BLaER1 (cell line): ENCODE results near the gene TRIM75.
"Not testable (repeated sequence)": the region's sequence is repeated elsewhere in the genome, so short reads cannot be mapped to it uniquely, and the experiment has no call there.

Experiments
- H3K27ac ChIP-seq: shearing (Covaris generic); formaldehyde crosslinking; 2 replicates; pipeline ENCODE4 v1.8.1; 2022
- H3K27me3 ChIP-seq: shearing (Covaris generic); formaldehyde crosslinking; 2 replicates; pipeline ENCODE4 v1.8.1; 2022
- H3K36me3 ChIP-seq: shearing (Covaris generic); formaldehyde crosslinking; 2 replicates; pipeline ENCODE4 v1.8.1; 2022
- H3K4me1 ChIP-seq: shearing (Covaris generic); formaldehyde crosslinking; 2 replicates; pipeline ENCODE4 v1.8.1; 2022
- H3K4me2 ChIP-seq: shearing (Covaris generic); formaldehyde crosslinking; 2 replicates; pipeline ENCODE4 v1.8.1; 2022
- H3K4me3 ChIP-seq: shearing (Covaris generic); formaldehyde crosslinking; 2 replicates; pipeline ENCODE4 v1.8.1; 2022
- H3K9ac ChIP-seq: shearing (Covaris generic); formaldehyde crosslinking; 2 replicates; pipeline ENCODE4 v1.8.1; 2022
- H3K9me3 ChIP-seq: shearing (Covaris generic); formaldehyde crosslinking; 2 replicates; pipeline ENCODE4 v1.8.1; 2022
- H4K20me1 ChIP-seq: shearing (Covaris generic); formaldehyde crosslinking; 2 replicates; pipeline ENCODE4 v1.8.1; 2022
- Cebpa-rat ChIP-seq: shearing (Covaris generic); IDR thresholded peaks from 2 replicates; pipeline ENCODE4 v1.8.1; 2022

The TRIM75 gene

GRCh38 chr4:165027762-165028402, 25.8 kb upstream of the TRIM75 start:
- no peak overlapping the region for H3K4me3 ChIP-seq
- H3K36me3 ChIP-seq = no peaks in the 10 kb centered on the region

DNA sequence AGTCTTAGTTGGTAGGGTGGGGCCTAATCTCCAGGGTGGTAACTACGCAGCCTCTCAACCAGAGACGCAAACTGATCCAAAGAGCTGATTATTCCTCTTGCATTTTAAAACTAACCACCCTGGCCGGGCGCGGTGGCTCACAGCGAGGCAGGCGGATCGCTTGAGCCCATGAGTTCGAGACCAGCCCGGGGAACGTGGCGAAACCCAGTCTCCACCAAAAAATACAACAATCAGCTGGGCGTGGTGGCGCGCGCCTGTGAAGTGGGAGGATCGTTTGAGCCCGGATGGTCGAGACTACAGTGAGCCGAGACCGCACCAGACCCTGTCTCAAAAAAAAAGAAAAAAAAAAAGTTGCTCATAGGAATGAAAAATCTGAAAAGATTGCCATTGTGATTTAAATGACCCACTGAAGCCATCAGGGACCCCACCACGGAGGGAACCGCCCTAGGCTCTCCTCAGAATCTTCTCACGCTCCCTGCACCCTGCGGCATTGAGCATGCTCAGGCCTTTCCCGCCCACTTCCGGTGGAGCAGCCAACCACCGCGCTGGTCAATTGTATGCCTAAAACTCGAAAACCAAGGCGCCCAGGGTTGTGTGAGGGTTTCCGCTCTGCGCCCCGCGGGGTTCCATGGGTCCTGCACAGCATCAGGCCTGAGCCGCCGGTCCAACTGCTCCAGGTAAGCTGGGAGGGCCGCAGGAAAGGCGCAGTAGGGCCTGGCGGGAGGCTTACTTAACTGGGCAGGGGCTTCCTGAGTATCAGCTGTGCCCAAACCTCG, 22.0 kb upstream of the TRIM75 start, which contains the start of gene TRIM60:
TSS of gene TRIM60 (plus strand) at position 564 of the 776 bp plus-strand sequence. CDS start 8,074 bp downstream, outside the sequence.
- no peaks in the 10 kb centered on the region for H3K27me3 ChIP-seq
- H4K20me1 ChIP-seq = no peaks in the 10 kb centered on the region
- no peaks in the 10 kb centered on the region for H3K36me3 ChIP-seq
- TF ChIP-seq Cebpa-rat = no peak
- H3K9ac ChIP-seq = no peak within 1 kb of the TSS
- no peak within 1 kb of the TSS for H3K27ac ChIP-seq
- H3K4me2 ChIP-seq = no peak within 1 kb of the TSS
- no peak within 1 kb of the TSS for H3K4me3 ChIP-seq
- peaks cover 19% of the 10 kb centered on the region for H3K9me3 ChIP-seq
- H3K4me1 ChIP-seq = no peaks in the 10 kb centered on the region

More at GRCh38 chr4:165027762-165028402, 25.8 kb upstream of the TRIM75 start:
- no peaks in the 10 kb centered on the region for H3K27me3 ChIP-seq
- no peak overlapping the region for H3K9ac ChIP-seq
- H4K20me1 ChIP-seq = no peaks in the 10 kb centered on the region
- no peak overlapping the region for H3K4me2 ChIP-seq
- no peaks in the 10 kb centered on the region for H3K4me1 ChIP-seq
- H3K27ac ChIP-seq = no peak overlapping the region
- H3K9me3 ChIP-seq = peaks cover 19% of the 10 kb centered on the region
- no peak for TF ChIP-seq Cebpa-rat

GRCh38 chr4:165048170-165048569, 5.5 kb upstream of the TRIM75 start:
- no peak for TF ChIP-seq Cebpa-rat
- H3K4me3 ChIP-seq = no peak overlapping the region
- no peaks in the 10 kb centered on the region for H4K20me1 ChIP-seq
- no peaks in the 10 kb centered on the region for H3K36me3 ChIP-seq
- no peaks in the 10 kb centered on the region for H3K9me3 ChIP-seq
- no peak overlapping the region for H3K27ac ChIP-seq
- H3K4me1 ChIP-seq = no peaks in the 10 kb centered on the region
- H3K9ac ChIP-seq = no peak overlapping the region
- no peak overlapping the region for H3K4me2 ChIP-seq
- no peaks in the 10 kb centered on the region for H3K27me3 ChIP-seq

GRCh38 chr4:165052627-165053026, 1.0 kb upstream of the TRIM75 start:
- Histone ChIP-seq H3K4me1 (no peaks in the 10 kb centered on the region), H3K4me3 (no peak overlapping the region), H3K4me2 (no peak overlapping the region), H3K36me3 (no peaks in the 10 kb centered on the region), H3K9ac (no peak overlapping the region), H3K27ac (no peak overlapping the region), H4K20me1 (no peaks in the 10 kb centered on the region), H3K9me3 (no peaks in the 10 kb centered on the region), H3K27me3 (no peaks in the 10 kb centered on the region)
- no peak for TF ChIP-seq Cebpa-rat

- H4K20me1 ChIP-seq = no peaks in the 10 kb centered on the region
- H3K9ac ChIP-seq = no peak overlapping the region
- no peaks in the 10 kb centered on the region for H3K9me3 ChIP-seq
- TF ChIP-seq Cebpa-rat = no peak
- no peak overlapping the region for H3K4me3 ChIP-seq
- no peaks in the 10 kb centered on the region for H3K27me3 ChIP-seq
- no peak overlapping the region for H3K4me2 ChIP-seq
- no peaks in the 10 kb centered on the region for H3K4me1 ChIP-seq
- H3K36me3 ChIP-seq = no peaks in the 10 kb centered on the region
- no peak overlapping the region for H3K27ac ChIP-seq
These were observed 1.9 kb downstream of the TRIM75 start for GRCh38 chr4:165055601-165056000.

DNA sequence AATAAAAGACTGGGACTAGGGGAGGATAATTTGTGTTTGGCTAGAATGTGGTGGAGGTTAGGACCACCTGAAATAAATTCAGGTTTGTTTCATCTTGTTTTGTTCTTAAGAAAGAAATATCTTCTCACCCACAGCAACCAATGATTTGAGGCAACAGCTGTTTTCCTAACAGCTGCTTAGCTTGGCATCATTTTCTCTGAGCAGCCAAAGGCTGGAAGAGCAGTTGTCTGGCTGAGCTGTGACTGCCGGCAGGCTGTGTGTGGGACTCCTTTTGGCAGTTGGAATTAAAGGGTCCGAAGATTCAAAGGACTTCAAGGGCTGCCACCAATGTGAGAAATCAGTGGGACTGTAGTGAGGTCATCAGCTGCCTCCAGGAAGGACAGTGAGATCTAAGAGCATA, 5.0 kb downstream of the TRIM75 start:
- Histone ChIP-seq H4K20me1 (no peaks in the 10 kb centered on the region), H3K9me3 (no peaks in the 10 kb centered on the region), H3K27me3 (no peaks in the 10 kb centered on the region), H3K4me3 (no peak overlapping the region), H3K27ac (no peak overlapping the region), H3K4me1 (no peaks in the 10 kb centered on the region), H3K4me2 (no peak overlapping the region), H3K9ac (no peak overlapping the region), H3K36me3 (no peaks in the 10 kb centered on the region)
- no peak for TF ChIP-seq Cebpa-rat

GRCh38 chr4:165059386-165059785, 5.7 kb downstream of the TRIM75 start:
- no peaks in the 10 kb centered on the region for H3K4me1 ChIP-seq
- no peaks in the 10 kb centered on the region for H3K27me3 ChIP-seq
- TF ChIP-seq Cebpa-rat = no peak

DNA sequence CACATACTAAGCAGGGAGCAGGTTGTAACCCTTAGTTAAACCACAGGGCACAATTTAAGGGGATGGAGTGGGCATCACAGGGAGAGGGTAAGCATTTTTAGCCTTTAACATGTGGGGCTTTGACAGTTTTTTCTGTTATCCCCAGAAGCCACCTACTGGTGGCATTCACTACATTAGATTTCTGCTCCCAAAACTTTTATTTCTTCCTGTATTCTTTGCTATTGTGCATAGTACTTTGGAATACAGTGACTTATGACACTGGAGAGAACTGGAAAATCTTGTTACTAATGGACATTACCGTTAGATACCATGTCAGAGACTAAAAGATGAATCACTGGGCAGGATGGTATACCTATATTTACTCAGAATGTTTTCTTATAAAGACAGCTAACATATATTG, 7.3 kb downstream of the TRIM75 start:
- no peak overlapping the region for H3K27ac ChIP-seq
- H3K4me1 ChIP-seq = no peaks in the 10 kb centered on the region
- TF ChIP-seq Cebpa-rat = no peak
- no peak overlapping the region for H3K9ac ChIP-seq
- H4K20me1 ChIP-seq = no peaks in the 10 kb centered on the region
- H3K4me3 ChIP-seq = no peak overlapping the region
- H3K27me3 ChIP-seq = no peaks in the 10 kb centered on the region
- no peak overlapping the region for H3K4me2 ChIP-seq
- no peaks in the 10 kb centered on the region for H3K36me3 ChIP-seq
- H3K9me3 ChIP-seq = no peaks in the 10 kb centered on the region

More at GRCh38 chr4:165059386-165059785, 5.7 kb downstream of the TRIM75 start:
- Histone ChIP-seq H3K9me3 (no peaks in the 10 kb centered on the region), H3K36me3 (no peaks in the 10 kb centered on the region), H3K4me2 (no peak overlapping the region), H3K4me3 (no peak overlapping the region), H4K20me1 (no peaks in the 10 kb centered on the region), H3K9ac (no peak overlapping the region), H3K27ac (no peak overlapping the region)

DNA sequence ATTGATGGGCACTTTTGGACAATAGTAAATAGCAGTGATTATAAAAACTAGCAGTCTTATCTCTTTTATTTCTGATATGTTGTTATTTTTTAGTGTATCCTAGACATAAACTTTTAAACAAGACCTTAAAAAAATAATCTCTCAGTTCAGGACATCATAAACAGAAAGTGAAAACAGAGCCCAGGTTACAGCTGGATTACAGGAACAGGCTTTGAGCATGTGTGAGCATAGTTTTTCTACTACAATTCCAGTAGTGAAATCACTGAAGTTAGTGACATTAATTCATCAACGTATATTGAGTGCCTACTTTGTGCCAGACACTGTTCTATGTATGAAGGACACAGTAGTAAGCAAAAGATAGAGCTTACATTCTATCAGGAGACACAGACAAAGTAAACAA, 16.9 kb downstream of the TRIM75 start:
- Histone ChIP-seq H3K9me3 (no peaks in the 10 kb centered on the region), H3K4me1 (no peaks in the 10 kb centered on the region), H3K36me3 (peaks cover 6% of the 10 kb centered on the region; the same call in 1 of the 2 replicates), H4K20me1 (no peaks in the 10 kb centered on the region), H3K4me3 (no peak overlapping the region), H3K4me2 (no peak overlapping the region), H3K27me3 (no peaks in the 10 kb centered on the region), H3K9ac (no peak overlapping the region), H3K27ac (no peak overlapping the region)
- no peak for TF ChIP-seq Cebpa-rat

GRCh38 chr4:165073346-165073745, 19.7 kb downstream of the TRIM75 start:
- not testable (repeated sequence) for H4K20me1 ChIP-seq, H3K27ac ChIP-seq, H3K4me1 ChIP-seq, H3K4me2 ChIP-seq, H3K27me3 ChIP-seq, H3K4me3 ChIP-seq, H3K9me3 ChIP-seq, H3K9ac ChIP-seq
- H3K36me3 ChIP-seq = peaks cover 28% of the 10 kb centered on the region
